ENCODE data around the gene ABI3BP. TPM values are rescaled to one million over a fixed set of nuclear protein-coding genes. Genes with fewer than 3 reads are reported as not detected.

Gene ABI3BP
- total RNA-seq, 1 experiment from 2014 or later, result 5.2 TPM

DNA sequence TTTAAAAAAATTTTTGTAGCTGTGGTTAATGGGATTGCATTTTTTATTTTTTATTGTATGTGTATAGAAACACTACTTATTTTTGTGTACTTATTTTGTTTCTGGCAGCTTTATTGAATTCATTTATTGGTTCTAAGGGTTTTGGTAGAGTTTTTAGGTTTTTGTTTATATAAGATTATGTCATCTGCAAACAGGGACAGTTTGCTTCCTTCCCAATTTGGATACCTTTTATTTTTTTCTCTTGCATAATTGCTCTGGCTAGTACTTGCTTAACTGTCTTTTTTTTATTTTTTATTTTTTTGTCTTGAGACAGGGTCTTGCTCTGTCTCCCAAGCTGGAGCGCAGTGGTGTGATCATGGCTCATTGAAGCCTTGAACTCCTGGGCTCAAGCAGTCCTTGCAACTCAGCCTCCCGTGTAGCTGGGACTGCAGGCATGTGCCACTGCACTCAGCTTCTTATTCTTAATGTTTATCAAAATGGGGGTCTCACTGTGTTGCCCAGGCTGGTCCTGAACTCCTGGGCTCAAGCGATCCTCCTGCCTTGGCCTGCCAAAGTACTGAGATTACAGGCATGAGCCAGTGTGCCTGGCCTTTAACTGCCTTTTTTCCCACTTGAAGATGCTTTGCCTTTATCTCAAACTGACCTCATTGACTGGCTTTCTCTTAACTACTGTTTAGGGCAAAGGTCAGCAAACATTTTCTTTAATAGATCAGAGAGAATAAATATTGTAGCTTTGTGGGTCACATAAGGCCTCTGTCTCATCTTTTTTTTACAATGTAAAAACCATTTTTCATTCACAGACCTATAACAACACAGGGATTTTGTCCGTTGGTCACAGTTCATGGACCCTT lies 275.4 kb downstream of the ABI3BP start:
- H3K4me1 Mint-ChIP-seq (ENCODE audit: low read depth, unreplicated experiment), result peaks cover 35% of the 10 kb centered on the region
- BruUV-seq (replicated peaks), result no TSS peak
- H3K9me3 Mint-ChIP-seq (ENCODE audit: low read depth, unreplicated experiment), result no peaks in the 10 kb centered on the region
- TF ChIP-seq, protein P1, sequence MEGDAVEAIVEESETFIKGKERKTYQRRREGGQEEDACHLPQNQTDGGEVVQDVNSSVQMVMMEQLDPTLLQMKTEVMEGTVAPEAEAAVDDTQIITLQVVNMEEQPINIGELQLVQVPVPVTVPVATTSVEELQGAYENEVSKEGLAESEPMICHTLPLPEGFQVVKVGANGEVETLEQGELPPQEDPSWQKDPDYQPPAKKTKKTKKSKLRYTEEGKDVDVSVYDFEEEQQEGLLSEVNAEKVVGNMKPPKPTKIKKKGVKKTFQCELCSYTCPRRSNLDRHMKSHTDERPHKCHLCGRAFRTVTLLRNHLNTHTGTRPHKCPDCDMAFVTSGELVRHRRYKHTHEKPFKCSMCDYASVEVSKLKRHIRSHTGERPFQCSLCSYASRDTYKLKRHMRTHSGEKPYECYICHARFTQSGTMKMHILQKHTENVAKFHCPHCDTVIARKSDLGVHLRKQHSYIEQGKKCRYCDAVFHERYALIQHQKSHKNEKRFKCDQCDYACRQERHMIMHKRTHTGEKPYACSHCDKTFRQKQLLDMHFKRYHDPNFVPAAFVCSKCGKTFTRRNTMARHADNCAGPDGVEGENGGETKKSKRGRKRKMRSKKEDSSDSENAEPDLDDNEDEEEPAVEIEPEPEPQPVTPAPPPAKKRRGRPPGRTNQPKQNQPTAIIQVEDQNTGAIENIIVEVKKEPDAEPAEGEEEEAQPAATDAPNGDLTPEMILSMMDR (IDR thresholded peaks at IDR 0.05; ENCODE audit: unreplicated experiment), result no peak
- DNase-seq, result no peak
- H3K36me3 Mint-ChIP-seq (ENCODE audit: insufficient read depth, unreplicated experiment), result peaks cover 73% of the 10 kb centered on the region
- H3K27ac Mint-ChIP-seq (ENCODE audit: unreplicated experiment), result no peak overlapping the region
- intact Hi-C loops (cut with micrococcal nuclease; ENCODE audit: unreplicated experiment), result no loop called here
- H3K27me3 Mint-ChIP-seq (ENCODE audit: unreplicated experiment), result no peaks in the 10 kb centered on the region
- CTCF ChIA-PET, result interaction anchor here (1.0 kb wide), 1 partner anchor 13 kb away, joined by 5 read pairs; no protein-coding TSS in a partner anchor
- no peak overlapping the region for H3K4me3 Mint-ChIP-seq (ENCODE audit: low read depth, unreplicated experiment)

DNA sequence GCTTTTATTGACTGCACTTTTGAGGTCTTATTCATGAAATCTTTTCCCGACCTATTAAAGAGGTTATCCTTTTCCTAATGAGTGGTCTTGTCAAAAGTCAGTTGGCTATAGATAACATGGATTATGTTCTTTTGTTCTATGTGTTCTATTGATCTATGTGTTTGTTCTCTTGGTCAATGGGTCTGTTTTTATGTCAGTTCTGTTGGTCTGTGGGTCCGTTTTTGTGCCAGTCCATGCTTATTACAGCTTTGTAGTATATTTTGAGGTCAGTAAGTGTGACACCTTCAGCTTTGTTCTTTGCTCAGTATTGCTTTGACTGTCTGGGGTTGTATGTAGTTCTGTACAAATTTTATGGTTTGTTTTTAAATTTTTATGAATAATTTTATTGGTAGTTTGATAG lies 276.2 kb downstream of the ABI3BP start:
- peaks cover 43% of the 10 kb centered on the region for H3K4me1 Mint-ChIP-seq (ENCODE audit: low read depth, unreplicated experiment)
- H3K9me3 Mint-ChIP-seq (ENCODE audit: low read depth, unreplicated experiment), result no peaks in the 10 kb centered on the region
- no peak overlapping the region for H3K4me3 Mint-ChIP-seq (ENCODE audit: low read depth, unreplicated experiment)
- no peak for DNase-seq
- TF ChIP-seq, protein P1 (IDR thresholded peaks at IDR 0.05; ENCODE audit: unreplicated experiment), result no peak
- CTCF ChIA-PET, result no interaction called here
- peaks cover 75% of the 10 kb centered on the region for H3K36me3 Mint-ChIP-seq (ENCODE audit: insufficient read depth, unreplicated experiment)
- intact Hi-C loops (cut with micrococcal nuclease; ENCODE audit: unreplicated experiment), result no loop called here
- no peaks in the 10 kb centered on the region for H3K27me3 Mint-ChIP-seq (ENCODE audit: unreplicated experiment)
- H3K27ac Mint-ChIP-seq (ENCODE audit: unreplicated experiment), result no peak overlapping the region
- BruUV-seq (replicated peaks), result no TSS peak

DNA sequence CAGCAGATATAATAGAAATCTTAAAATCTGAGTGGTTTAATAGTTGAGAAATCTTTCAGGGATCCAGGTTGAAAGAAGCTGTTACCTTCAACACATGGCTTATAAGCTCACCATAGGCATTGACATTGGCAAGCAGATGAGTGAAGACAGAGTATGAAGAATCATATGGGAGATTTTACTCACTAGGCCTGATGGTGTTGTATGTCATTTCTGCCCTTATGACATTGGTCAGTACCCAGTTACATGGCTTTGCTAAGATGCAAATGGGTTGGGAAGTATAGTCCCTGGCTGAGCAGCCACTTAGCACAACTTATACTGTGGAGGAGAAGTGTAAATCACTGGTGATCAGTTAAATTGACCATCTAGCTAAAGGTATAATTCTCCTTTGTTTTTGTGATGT lies 278.0 kb downstream of the ABI3BP start:
- Mint-ChIP-seq H3K4me1 (ENCODE audit: low read depth, unreplicated experiment) (peaks cover 58% of the 10 kb centered on the region), H3K36me3 (ENCODE audit: insufficient read depth, unreplicated experiment) (peaks cover 86% of the 10 kb centered on the region), H3K9me3 (ENCODE audit: low read depth, unreplicated experiment) (no peaks in the 10 kb centered on the region), H3K27me3 (ENCODE audit: unreplicated experiment) (no peaks in the 10 kb centered on the region), H3K27ac (ENCODE audit: unreplicated experiment) (no peak overlapping the region), H3K4me3 (ENCODE audit: low read depth, unreplicated experiment) (no peak overlapping the region)
- intact Hi-C loops (cut with micrococcal nuclease; ENCODE audit: unreplicated experiment), result no loop called here
- TF ChIP-seq, protein P1 (IDR thresholded peaks at IDR 0.05; ENCODE audit: unreplicated experiment), result no peak
- no peak for DNase-seq
- BruUV-seq (replicated peaks), result no TSS peak
- CTCF ChIA-PET, result no interaction called here

DNA sequence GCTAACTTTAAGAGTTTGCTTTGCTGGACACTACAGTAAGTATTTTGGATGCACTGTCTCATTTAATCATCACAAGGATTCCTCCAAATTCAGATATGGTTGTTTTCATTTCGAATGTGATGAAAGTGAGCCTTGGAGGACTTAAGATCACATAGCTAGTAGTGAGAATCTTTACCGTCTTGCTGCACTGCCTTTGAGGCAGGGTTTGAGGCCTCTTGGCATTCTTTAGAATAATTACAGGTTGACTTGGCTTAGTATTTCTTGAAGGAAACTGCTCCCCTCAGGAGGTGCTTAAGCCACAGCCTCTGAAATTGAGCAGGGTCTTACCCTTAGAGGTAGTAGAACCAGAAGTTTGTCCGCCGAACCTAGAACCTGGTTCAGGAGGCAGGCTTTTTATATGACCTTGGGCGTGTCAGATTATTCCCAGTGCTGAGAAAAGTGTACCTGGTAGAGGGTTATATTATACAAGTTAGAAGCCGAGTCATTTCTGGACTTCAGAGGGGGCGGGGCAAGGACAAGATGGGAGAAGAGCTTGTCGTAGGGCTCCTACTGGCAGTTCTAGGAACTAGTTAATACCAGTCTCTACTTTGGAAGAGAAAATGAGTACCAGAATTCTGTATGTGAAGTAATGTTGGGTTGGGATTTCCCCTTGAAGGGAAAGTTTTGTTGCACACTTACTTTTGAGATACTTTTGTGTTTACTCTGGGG lies 282.8 kb downstream of the ABI3BP start:
- peak overlapping the region; percentile 80 for H3K4me3 Mint-ChIP-seq (ENCODE audit: low read depth, unreplicated experiment)
- H3K9me3 Mint-ChIP-seq (ENCODE audit: low read depth, unreplicated experiment), result no peaks in the 10 kb centered on the region
- H3K27ac Mint-ChIP-seq (ENCODE audit: unreplicated experiment), result peak overlapping the region; percentile 94
- H3K36me3 Mint-ChIP-seq (ENCODE audit: insufficient read depth, unreplicated experiment), result peaks cover 68% of the 10 kb centered on the region
- CTCF ChIA-PET, result interaction anchor here (0.7 to 2.5 kb wide), 7 partner anchors 11 to 248 kb away, joined by 3 to 13 read pairs (median 4); no protein-coding TSS in a partner anchor
- TF ChIP-seq, protein P1 (IDR thresholded peaks at IDR 0.05; ENCODE audit: unreplicated experiment), result no peak
- peaks cover 48% of the 10 kb centered on the region for H3K4me1 Mint-ChIP-seq (ENCODE audit: low read depth, unreplicated experiment)
- H3K27me3 Mint-ChIP-seq (ENCODE audit: unreplicated experiment), result no peaks in the 10 kb centered on the region
- intact Hi-C loops (cut with micrococcal nuclease; ENCODE audit: unreplicated experiment), result loop anchor here (2.0 kb wide), 2 partner anchors 60 to 108 kb away; no protein-coding TSS in a partner anchor
- peak; percentile 62 for DNase-seq
- TSS peak; percentile 45 for BruUV-seq (replicated peaks)

Data from Calu3 (cell line).